GM13977 (cell line): ENCODE measurements around the gene B9D2.
A peak's percentile ranks its signal among the peaks of the same experiment; 100 is the strongest.
"Not testable (repeated sequence)": the region's sequence is repeated elsewhere in the genome, so short reads cannot be mapped to it uniquely, and the experiment has no call there.

Experiments used
- DNase-seq: peaks from one replicate; pipeline ENCODE4 v3.0.0; 2012; ENCODE audit warnings: low spot score
- CTCF ChIP-seq: IDR thresholded peaks from 2 replicates; pipeline ENCODE4 v1.5.1; 2012; ENCODE audit warnings: mild to moderate bottlenecking, control low read depth; ENCODE audit not compliant: insufficient read depth; ENCODE audit errors: extremely low read depth, missing control alignments
- in situ Hi-C: fragments of 300-500 bp; cut with MboI; formaldehyde crosslinking; loops from one replicate; pipeline ENCODE4 v1.12.0; 2022; ENCODE audit warnings: low sequenced_read_pairs, low pct_unique_long_range_greater_than_20kb, mixed read lengths, inconsistent platforms; ENCODE audit not compliant: unreplicated experiment

The B9D2 gene

GRCh38 chr19:41392775-41393174 lies 28.8 kb upstream of the B9D2 start:
- in situ Hi-C loops, result no loop called here
- DNase-seq, result no peak
- TF ChIP-seq CTCF, result no peak

DNA sequence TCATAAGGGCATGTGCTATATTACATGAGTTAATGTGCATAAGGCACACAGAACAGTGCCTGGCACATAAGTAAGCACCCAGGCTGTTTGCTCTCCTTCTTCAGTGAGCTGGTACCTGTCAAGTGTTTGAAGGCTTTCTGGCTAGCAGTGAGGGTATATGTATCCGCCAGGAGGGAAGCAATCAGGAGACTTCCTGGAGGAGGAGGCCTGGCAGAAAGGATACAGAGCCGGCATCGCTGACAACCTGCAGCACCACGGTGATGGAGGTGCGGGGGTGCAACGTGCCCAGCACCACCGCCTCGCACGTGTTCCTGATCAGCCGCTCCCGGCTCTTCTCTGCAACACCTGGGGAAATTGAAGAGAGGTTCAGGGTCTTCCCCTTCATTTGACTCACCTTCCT lies 27.7 kb upstream of the B9D2 start:
- TF ChIP-seq CTCF, result no peak
- in situ Hi-C loops, result no loop called here
- DNase-seq, result no peak

- in situ Hi-C loops, result no loop called here
- TF ChIP-seq CTCF, result no peak
- DNase-seq, result no peak
These were observed 22.5 kb upstream of the B9D2 start for GRCh38 chr19:41386442-41386841.

GRCh38 chr19:41384351-41384750 lies 20.4 kb upstream of the B9D2 start:
- in situ Hi-C loops, result no loop called here
- DNase-seq, result no peak
- TF ChIP-seq CTCF, result no peak

GRCh38 chr19:41381536-41381935 lies 17.6 kb upstream of the B9D2 start:
- in situ Hi-C loops, DNase-seq: not testable (repeated sequence)

- peak; percentile 71 for DNase-seq
- peak; percentile 45 for TF ChIP-seq CTCF
- in situ Hi-C loops, result no loop called here
These were observed 14.2 kb upstream of the B9D2 start for GRCh38 chr19:41377977-41378709.

DNA sequence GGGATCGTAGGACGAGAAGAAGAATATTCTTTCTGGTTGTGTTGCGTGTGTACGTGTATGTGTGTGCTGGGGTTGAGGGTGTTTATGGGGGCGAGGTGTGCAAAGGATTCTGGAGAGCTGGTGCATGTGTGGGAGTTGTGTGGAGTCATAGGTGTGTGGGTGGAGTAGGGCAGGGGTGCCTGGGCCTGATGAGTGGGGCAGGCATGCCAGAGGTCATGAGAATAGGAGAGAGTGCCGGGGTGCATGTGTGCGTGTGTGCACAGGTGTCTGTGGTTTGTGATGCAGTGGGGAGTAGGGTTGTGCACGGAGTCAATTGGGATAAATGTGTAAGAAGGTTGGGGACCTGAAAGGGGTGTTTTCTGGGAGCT lies 13.0 kb upstream of the B9D2 start:
- DNase-seq, result no peak
- in situ Hi-C loops, result no loop called here
- no peak for TF ChIP-seq CTCF
